Measurements from ENCODE around the gene DEDD2.

- TF ChIP-seq TCF7 (IDR thresholded peaks at IDR 0.05; ENCODE audit: borderline replicate concordance) (no peak), CTCF (IDR thresholded peaks at IDR 0.05 in 2 of 3, conservative IDR thresholded peaks at IDR 0.05 in 1 of 3; ENCODE audit: control insufficient read depth in 2 of 3, extremely low read depth in 1 of 3, insufficient read depth in 1 of 3, low read depth in 3 of 3, low read length in 3 of 3) (no peak), EP300 (IDR thresholded peaks at IDR 0.05; ENCODE audit: borderline replicate concordance in 1 of 2, control insufficient read depth in 1 of 2, low read depth in 2 of 2, low read length in 2 of 2) (no peak), POLR2A (IDR thresholded peaks at IDR 0.05; ENCODE audit: low read depth, low read length) (no peak), IRF5 (IDR thresholded peaks at IDR 0.05; ENCODE audit: borderline replicate concordance) (no peak), TCF3 (IDR thresholded peaks at IDR 0.05; ENCODE audit: borderline replicate concordance, insufficient read depth, low read depth, low read length) (no peak), SKIL (IDR thresholded peaks at IDR 0.05; ENCODE audit: low read depth, poor library complexity, severe bottlenecking) (no peak), TARDBP (IDR thresholded peaks at IDR 0.05; ENCODE audit: borderline replicate concordance) (no peak), FOXM1 (IDR thresholded peaks at IDR 0.05; ENCODE audit: low read depth, low read length) (no peak)
Observed at GRCh38 chr19:42155796-42156195, 61.7 kb downstream of the DEDD2 start.

All from GM12878 (cell line).